GM23248 (cell line): Measurements from ENCODE around the gene TSPAN32.

Source experiments
- EZH2 ChIP-seq: fragments of 200-600 bp; sonication (generic); IDR thresholded peaks from 2 replicates; pipeline ENCODE4 v1.6.1; 2018; ENCODE audit warnings: antibody characterized with exemption, mild to moderate bottlenecking; ENCODE audit not compliant: insufficient read depth, poor library complexity, severe bottlenecking
- EZH2phosphoT487 ChIP-seq: fragments of 200-600 bp; sonication (generic); IDR thresholded peaks from 2 replicates; pipeline ENCODE4 v1.6.1; 2018; ENCODE audit warnings: antibody characterized with exemption, moderate library complexity, mild to moderate bottlenecking, low read depth; ENCODE audit not compliant: insufficient read depth

- no peak for TF ChIP-seq EZH2
- TF ChIP-seq EZH2phosphoT487, result no peak
Observed at GRCh38 chr11:2298795-2299761, 2.7 kb upstream of the TSPAN32 start.
